Vagina (tissue), 2 donors: Measurements from ENCODE around the gene FGF4.

ENCODE experiments used
- POLR2A ChIP-seq, 2 donors: fragments of 450-650 bp; IDR thresholded peaks; one replicate each; pipeline ENCODE4 v1.6.1; 2017; ENCODE audit warnings: antibody characterized with exemption in 2 of 2, mild to moderate bottlenecking in 2 of 2, moderate library complexity in 2 of 2
- POLR2AphosphoS5 ChIP-seq, 2 donors: sonication (generic); formaldehyde crosslinking; IDR thresholded peaks; one replicate each; pipeline ENCODE4 v1.9.0; 2017; ENCODE audit warnings: antibody characterized with exemption in 2 of 2, mild to moderate bottlenecking in 2 of 2, low read depth in 1 of 2; ENCODE audit not compliant: insufficient read depth in 1 of 2
- TF ChIP-seq, protein P1 (sequence below), 3 experiments: fragments of 450-650 bp in 2 of 3; fragments of 200-600 bp in 1 of 3; sonication (generic) in 1 of 3; IDR thresholded peaks; one replicate each; pipeline ENCODE4 v1.5.1; 2017 to 2019; ENCODE audit warnings: antibody characterized with exemption in 3 of 3, mild to moderate bottlenecking in 2 of 3, moderate library complexity in 2 of 3

- TF ChIP-seq, protein P1, sequence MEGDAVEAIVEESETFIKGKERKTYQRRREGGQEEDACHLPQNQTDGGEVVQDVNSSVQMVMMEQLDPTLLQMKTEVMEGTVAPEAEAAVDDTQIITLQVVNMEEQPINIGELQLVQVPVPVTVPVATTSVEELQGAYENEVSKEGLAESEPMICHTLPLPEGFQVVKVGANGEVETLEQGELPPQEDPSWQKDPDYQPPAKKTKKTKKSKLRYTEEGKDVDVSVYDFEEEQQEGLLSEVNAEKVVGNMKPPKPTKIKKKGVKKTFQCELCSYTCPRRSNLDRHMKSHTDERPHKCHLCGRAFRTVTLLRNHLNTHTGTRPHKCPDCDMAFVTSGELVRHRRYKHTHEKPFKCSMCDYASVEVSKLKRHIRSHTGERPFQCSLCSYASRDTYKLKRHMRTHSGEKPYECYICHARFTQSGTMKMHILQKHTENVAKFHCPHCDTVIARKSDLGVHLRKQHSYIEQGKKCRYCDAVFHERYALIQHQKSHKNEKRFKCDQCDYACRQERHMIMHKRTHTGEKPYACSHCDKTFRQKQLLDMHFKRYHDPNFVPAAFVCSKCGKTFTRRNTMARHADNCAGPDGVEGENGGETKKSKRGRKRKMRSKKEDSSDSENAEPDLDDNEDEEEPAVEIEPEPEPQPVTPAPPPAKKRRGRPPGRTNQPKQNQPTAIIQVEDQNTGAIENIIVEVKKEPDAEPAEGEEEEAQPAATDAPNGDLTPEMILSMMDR (IDR thresholded peaks at IDR 0.05) = no peak
- TF ChIP-seq POLR2AphosphoS5 (IDR thresholded peaks at IDR 0.05; ENCODE audit: insufficient read depth in 1 of 2, low read depth in 1 of 2) = no peak
- no peak for TF ChIP-seq POLR2A (IDR thresholded peaks at IDR 0.05)
Observed at GRCh38 chr11:69746752-69747742, 28.1 kb downstream of the FGF4 start.
